ENCODE results near the gene DOHH.

The DOHH gene

DNA sequence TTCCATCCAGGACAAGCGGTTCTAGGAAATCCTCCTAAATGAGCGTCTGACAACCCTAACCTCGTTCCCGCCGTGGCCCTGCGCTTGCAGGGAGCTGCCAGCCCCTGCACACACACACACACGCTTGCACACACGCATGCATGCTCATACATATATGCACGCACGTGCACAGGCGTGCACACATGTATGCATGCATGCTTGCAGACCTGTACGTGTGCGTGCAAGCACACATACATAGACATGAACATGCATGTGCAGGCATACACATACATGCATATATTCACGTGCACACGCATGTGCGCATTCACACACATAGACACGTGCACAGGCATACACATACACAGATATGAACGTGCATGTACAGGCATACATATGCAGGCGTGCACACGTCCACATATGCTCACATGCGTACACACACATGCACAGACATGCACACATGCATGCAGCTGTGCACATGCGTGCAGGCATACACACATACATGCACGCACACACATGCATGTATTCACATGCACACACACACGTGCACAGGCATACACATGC, 55.7 kb downstream of the DOHH start:
- intact Hi-C loops (cut with DNase I; ENCODE audit: low total_unique reads), result no loop called here

GRCh38 chr19:3443840-3444694, 56.4 kb downstream of the DOHH start:
- H3K9me3 ChIP-seq, result no peaks in the 10 kb centered on the region
- H3K4me1 ChIP-seq, result peaks cover 0 to 44% (median 34%) of the 10 kb centered on the region in 4 donors
- no peak overlapping the region for H3K4me3 ChIP-seq
- H3K36me3 ChIP-seq, result peaks cover 16 to 83% (median 53%) of the 10 kb centered on the region in 3 donors
- TF ChIP-seq, protein P1, sequence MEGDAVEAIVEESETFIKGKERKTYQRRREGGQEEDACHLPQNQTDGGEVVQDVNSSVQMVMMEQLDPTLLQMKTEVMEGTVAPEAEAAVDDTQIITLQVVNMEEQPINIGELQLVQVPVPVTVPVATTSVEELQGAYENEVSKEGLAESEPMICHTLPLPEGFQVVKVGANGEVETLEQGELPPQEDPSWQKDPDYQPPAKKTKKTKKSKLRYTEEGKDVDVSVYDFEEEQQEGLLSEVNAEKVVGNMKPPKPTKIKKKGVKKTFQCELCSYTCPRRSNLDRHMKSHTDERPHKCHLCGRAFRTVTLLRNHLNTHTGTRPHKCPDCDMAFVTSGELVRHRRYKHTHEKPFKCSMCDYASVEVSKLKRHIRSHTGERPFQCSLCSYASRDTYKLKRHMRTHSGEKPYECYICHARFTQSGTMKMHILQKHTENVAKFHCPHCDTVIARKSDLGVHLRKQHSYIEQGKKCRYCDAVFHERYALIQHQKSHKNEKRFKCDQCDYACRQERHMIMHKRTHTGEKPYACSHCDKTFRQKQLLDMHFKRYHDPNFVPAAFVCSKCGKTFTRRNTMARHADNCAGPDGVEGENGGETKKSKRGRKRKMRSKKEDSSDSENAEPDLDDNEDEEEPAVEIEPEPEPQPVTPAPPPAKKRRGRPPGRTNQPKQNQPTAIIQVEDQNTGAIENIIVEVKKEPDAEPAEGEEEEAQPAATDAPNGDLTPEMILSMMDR (IDR thresholded peaks at IDR 0.05), result no peak
- no peaks in the 10 kb centered on the region for H3K27me3 ChIP-seq
- intact Hi-C loops (cut with DNase I; ENCODE audit: low total_unique reads), result no loop called here
- DNase-seq, result no peak
- peak overlapping the region; percentile 52 to 60 for H3K27ac ChIP-seq

More for the DNA sequence above, 55.7 kb downstream of the DOHH start:
- Histone ChIP-seq H3K27ac (peak overlapping the region in 1 of 2 donors; percentile 52), H3K36me3 (peaks cover 20 to 90% (median 60%) of the 10 kb centered on the region in 3 donors), H3K27me3 (no peaks in the 10 kb centered on the region), H3K4me1 (peaks cover 0 to 44% (median 34%) of the 10 kb centered on the region in 4 donors), H3K9me3 (no peaks in the 10 kb centered on the region), H3K4me3 (no peak overlapping the region)
- DNase-seq, result no peak
- TF ChIP-seq, protein P1 (IDR thresholded peaks at IDR 0.05), result no peak

- Histone ChIP-seq H3K36me3 (peaks cover 12 to 81% (median 51%) of the 10 kb centered on the region in 3 donors), H3K9me3 (no peaks in the 10 kb centered on the region), H3K4me1 (peaks cover 0 to 44% (median 34%) of the 10 kb centered on the region in 4 donors), H3K27me3 (no peaks in the 10 kb centered on the region), H3K4me3 (no peak overlapping the region), H3K27ac (peak overlapping the region; percentile 58 to 60)
- DNase-seq, result no peak
- TF ChIP-seq, protein P1 (IDR thresholded peaks at IDR 0.05), result no peak
- intact Hi-C loops (cut with DNase I; ENCODE audit: low total_unique reads), result no loop called here
These were observed 57.9 kb downstream of the DOHH start for GRCh38 chr19:3442487-3443071.

- TF ChIP-seq, protein P1 (IDR thresholded peaks at IDR 0.05), result no peak
- Histone ChIP-seq H3K9me3 (no peaks in the 10 kb centered on the region), H3K4me3 (no peak overlapping the region), H3K27ac (peak overlapping the region; percentile 58 to 60), H3K4me1 (peaks cover 0 to 44% (median 34%) of the 10 kb centered on the region in 4 donors), H3K27me3 (no peaks in the 10 kb centered on the region), H3K36me3 (peaks cover 18 to 83% (median 56%) of the 10 kb centered on the region in 3 donors)
- intact Hi-C loops (cut with DNase I; ENCODE audit: low total_unique reads), result no loop called here
- DNase-seq, result no peak
These were observed 58.5 kb downstream of the DOHH start for GRCh38 chr19:3441986-3442329.

- Histone ChIP-seq H3K27me3 (no peaks in the 10 kb centered on the region), H3K36me3 (peaks cover 23 to 84% (median 56%) of the 10 kb centered on the region in 3 donors), H3K27ac (peak overlapping the region; percentile 58 to 60), H3K4me3 (no peak overlapping the region), H3K4me1 (peaks cover 0 to 44% (median 34%) of the 10 kb centered on the region in 4 donors), H3K9me3 (no peaks in the 10 kb centered on the region)
- intact Hi-C loops (cut with DNase I; ENCODE audit: low total_unique reads), result no loop called here
- DNase-seq, result no peak
- TF ChIP-seq, protein P1 (IDR thresholded peaks at IDR 0.05), result no peak
These were observed 59.1 kb downstream of the DOHH start for GRCh38 chr19:3441089-3441985.

All from tibial artery (tissue), 4 donors.